Fibroblast of lung (primary cell): ENCODE measurements around the gene CERKL.

ENCODE experiments used
- EZH2 ChIP-seq: IDR thresholded peaks from 2 replicates; pipeline ENCODE4 v1.5.1; 2012; ENCODE audit warnings: low read length, control low read depth, mild to moderate bottlenecking; ENCODE audit errors: missing control alignments
- TF ChIP-seq, protein P1 (sequence below), 2 donors: IDR thresholded peaks in 1 of 2; conservative IDR thresholded peaks in 1 of 2; 1 replicate in 1 of 2; 2 replicates in 1 of 2; pipeline ENCODE4 v1.5.1; 2011 to 2012; ENCODE audit warnings: low read length in 2 of 2, control low read depth in 1 of 2, inconsistent platforms in 1 of 2, low read depth in 1 of 2, mild to moderate bottlenecking in 1 of 2

DNA sequence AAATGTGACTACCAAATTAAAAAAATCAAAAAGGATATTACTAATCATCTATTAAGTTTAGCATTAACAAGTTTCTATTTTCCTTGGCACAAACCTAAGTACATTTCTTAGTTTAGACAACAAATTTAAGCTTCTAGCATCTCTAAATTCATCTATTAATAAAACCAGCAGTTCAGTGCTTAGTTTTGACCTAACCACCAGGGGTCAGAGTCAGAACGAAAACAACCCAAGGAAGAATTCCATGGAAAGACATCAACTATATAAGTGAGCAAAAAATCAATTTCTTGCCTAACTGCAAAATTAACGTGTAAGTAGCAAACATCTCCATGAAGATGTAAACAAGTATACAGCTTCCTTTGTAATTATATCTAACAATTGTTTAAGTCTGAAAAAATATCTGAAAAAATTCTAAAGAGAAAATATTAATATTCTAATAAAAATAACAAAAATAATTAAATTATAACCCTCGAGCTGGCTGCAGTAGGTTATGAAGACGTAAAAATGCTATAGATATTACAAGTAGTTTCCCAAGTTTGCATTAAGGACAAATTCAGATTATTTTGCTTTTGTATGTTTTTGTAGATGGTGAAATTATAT lies 83.7 kb downstream of the CERKL start:
- no peak for TF ChIP-seq EZH2
- TF ChIP-seq, protein P1, sequence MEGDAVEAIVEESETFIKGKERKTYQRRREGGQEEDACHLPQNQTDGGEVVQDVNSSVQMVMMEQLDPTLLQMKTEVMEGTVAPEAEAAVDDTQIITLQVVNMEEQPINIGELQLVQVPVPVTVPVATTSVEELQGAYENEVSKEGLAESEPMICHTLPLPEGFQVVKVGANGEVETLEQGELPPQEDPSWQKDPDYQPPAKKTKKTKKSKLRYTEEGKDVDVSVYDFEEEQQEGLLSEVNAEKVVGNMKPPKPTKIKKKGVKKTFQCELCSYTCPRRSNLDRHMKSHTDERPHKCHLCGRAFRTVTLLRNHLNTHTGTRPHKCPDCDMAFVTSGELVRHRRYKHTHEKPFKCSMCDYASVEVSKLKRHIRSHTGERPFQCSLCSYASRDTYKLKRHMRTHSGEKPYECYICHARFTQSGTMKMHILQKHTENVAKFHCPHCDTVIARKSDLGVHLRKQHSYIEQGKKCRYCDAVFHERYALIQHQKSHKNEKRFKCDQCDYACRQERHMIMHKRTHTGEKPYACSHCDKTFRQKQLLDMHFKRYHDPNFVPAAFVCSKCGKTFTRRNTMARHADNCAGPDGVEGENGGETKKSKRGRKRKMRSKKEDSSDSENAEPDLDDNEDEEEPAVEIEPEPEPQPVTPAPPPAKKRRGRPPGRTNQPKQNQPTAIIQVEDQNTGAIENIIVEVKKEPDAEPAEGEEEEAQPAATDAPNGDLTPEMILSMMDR (conservative IDR thresholded peaks at IDR 0.05 in 1 of 2, IDR thresholded peaks at IDR 0.05 in 1 of 2; ENCODE audit: low read depth in 1 of 2, low read length in 2 of 2), result peak; percentile 43 to 61
